HT-29 (cell line): Measurements from ENCODE around the gene PRMT7. TPM values are rescaled to one million over a fixed set of nuclear protein-coding genes. Genes with fewer than 3 reads are reported as not detected.

ENCODE experiments used
- DNase-seq: peaks from one replicate; pipeline ENCODE4 v3.0.0-alpha.2; 2015; ENCODE audit warnings: low spot score
- total RNA-seq: library from RNA; depleted of rRNA; stranded (reverse); fragments of >200 nt; shearing (Covaris generic); gene quantifications from 2 replicates; pipeline ENCODE4 v1.2.3, GENCODE V29; 2014

The PRMT7 gene
- total RNA-seq, 1 experiment from 2014 or later, result 50.6 TPM

- no peak for DNase-seq
Observed at GRCh38 chr16:68375801-68376536, 65.2 kb downstream of the PRMT7 start.

DNA sequence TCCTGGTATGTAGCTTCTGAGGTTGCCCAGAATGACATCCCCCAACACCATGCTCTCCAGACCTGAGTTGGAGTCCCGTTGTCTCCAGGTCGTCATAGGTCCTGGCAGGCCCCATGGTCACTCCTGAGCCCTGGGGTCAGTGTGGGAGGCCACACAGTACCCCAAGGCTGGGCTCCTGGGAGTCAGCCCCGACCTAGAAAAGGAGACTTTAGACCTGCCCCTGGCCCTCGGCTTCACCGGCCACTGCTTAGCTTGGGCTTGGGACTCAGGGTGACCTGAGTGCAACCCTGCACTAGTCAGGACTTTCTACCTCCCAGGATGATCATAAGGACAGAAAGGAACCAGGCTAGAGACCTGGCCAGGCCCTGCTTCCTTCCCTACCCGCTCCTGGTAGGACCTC is 65.8 kb downstream of the PRMT7 start:
- no peak for DNase-seq

DNA sequence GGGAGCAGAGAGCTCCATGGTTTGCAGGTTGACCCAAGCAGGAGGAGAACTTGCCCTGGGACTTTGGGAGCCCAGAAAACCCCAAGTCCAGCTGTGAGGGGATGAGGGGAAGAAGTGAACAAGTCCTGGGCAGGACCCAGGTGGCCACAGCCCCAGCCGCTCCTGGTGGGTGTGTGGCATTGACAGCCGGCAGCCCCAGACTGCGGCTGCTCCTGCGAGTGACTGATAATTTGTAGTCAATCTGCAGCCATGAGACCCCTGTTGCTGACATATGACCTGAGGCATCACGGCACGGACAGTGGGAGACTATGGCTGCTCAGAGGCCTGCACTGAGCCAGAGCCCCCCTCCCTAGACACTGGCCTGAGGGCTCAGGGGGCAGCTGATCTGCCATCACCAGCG is 66.4 kb downstream of the PRMT7 start:
- DNase-seq, result no peak

GRCh38 chr16:68377667-68378393 is 67.0 kb downstream of the PRMT7 start:
- DNase-seq, result no peak

DNA sequence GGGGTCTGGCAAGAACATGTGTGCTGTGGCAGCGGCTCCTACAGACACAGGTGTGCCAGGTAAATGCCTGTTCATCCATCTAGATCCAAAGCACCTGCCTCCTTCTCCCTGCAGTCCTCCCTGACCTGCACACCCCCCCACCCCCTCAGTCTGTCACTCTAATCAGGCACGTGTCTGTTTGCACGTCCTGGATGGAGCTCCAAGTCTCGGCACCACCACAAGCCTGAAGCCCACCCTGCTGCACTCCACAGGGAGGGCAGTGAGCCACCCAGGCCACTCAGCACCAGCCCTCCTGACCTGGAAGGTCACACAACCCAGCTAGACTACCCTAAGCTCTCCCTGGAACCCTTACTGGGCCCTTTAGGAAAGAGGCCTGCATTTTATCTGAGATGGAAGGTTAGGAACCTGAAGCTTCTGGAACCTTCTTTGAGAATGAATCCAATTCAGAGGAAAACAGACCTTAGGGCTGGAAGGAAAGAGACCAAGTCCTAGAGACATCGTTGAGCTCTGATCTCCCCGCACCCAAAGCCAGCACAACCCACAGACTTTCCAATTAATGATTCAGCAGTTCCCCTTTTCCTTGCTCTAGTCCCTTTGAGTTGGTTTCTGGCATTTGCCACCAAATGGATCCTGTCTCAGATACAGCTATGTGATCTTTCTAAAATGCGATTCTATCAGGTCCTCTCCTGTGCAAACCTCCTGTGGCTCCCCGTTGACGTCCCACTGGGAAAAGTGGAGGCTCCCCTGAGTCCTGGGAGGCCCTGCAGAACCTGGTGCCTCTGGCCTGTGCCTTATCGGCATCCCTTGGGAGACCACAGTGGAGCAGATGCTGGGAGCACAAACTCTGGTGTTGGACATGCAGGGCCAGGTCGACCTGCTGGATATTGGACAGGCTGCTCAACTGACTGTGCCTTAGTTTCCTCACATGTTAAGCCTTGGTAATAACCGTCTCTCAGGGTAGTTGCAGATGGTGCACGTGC is 67.9 kb downstream of the PRMT7 start:
- no peak for DNase-seq

GRCh38 chr16:68379472-68380347 is 68.9 kb downstream of the PRMT7 start:
- DNase-seq, result no peak

DNA sequence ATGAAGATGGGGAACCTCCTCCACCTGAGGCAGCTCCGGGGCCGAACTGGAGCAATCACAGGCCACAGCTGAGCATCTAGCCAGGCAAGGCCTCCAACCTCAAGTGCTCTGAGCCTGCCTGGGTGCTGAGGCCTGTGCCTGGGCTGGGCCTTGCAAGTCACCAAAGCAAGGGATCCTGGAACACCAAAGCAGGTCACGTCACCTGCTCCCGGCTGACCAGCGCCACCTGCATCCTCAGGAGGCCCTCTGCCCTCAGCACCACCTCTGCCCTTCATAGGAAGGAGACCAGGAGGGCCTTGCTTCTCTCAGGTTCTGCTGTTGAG is 69.5 kb downstream of the PRMT7 start:
- DNase-seq, result no peak

DNA sequence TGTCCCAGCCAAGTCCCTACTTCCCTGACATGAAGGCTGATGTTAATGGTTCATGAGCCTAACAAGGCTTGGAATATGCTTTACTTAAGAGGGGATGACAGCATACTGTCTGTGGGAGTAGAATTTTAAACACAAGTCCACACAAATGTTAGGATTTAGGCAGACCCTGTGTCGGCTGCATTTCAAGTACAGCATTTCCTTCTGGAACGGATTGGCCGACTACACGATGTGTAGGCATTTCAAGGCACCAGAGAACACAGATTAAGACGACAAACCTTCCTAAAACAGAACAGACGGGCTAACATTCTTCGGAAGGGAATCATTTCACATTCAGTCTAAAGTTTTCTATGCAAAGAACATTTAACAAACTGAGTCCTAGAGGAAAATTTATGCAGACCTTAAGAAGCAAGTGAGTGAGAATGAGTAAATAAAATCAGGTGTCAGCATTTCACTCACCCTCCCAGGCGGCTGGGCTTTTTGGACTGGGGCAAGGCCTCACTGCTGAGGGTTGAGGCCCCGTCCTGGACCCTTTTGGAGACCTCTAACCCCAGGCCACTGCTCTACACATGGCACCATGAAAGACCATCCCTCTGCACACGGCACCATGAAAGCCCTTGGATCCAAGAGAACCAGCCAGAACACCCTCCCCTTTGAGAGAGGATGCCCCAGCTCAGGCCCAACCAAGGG is 70.0 kb downstream of the PRMT7 start:
- DNase-seq, result no peak

- no peak for DNase-seq
Observed at GRCh38 chr16:68381363-68381724, 70.5 kb downstream of the PRMT7 start.

DNA sequence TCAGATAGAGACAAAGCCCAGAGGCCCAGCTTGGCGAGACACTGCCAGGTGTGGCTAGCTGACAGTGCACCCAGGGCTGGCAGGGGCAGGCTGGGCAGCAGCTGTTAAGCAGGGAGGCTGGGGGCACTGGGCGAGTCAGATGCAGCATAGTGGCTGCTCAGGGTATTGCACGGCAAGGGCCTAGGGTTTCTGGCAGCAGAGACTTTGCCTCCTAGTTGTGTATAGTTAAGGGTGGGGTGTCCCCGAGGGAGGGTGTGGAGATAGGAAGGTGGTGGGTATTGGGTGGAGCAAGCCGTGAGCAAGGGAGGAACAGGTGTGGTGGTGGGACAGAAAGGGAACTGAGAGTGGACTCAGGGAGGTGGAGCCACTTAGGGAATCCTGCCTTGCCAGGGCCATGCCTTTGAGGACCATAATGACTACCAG is 71.5 kb downstream of the PRMT7 start:
- DNase-seq, result peak; percentile 23

GRCh38 chr16:68383858-68384257 is 73.0 kb downstream of the PRMT7 start:
- no peak for DNase-seq

DNA sequence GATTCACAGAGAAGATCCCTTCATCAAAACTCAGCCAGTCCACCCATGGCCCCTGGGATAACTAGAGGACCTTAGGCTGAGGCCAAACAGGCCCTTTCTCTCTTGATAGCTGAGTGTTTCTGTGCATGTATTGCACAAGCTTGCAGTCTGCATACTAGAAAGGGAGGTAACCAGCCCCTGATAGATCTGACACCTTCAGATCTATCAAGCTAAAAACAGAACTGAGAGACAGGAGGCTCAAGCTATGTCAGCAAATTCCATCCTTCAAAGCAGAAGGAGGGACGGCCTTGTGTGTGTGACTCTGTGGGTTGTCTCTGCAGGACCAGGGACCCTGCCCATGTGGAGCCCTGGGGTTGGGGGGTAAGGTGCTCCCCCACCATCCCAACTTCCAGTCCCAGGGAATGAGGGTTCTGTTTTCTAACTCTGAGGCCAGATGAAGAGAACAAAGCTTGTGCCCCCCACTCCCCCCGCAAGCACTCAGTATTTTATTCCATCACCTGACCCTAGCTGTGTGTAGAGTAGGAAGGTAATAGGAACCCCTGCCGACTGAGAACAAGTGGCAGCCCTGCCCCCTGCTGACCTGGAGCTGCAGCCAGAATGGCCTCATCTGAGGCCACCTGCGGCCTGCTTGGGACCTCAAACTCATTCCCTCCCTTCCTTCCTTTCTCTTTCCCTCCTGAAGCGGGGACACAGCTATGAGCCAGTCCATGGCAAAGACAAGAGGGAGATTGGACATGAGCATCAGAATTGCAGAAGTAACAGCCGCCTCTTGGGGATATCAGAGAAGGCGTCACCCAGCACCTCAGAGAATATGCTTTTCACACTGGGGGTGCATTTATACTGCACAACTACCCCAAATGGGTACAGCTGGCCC is 73.7 kb downstream of the PRMT7 start:
- DNase-seq, result no peak

- no peak for DNase-seq
Observed at GRCh38 chr16:68385371-68385770, 74.6 kb downstream of the PRMT7 start.

DNA sequence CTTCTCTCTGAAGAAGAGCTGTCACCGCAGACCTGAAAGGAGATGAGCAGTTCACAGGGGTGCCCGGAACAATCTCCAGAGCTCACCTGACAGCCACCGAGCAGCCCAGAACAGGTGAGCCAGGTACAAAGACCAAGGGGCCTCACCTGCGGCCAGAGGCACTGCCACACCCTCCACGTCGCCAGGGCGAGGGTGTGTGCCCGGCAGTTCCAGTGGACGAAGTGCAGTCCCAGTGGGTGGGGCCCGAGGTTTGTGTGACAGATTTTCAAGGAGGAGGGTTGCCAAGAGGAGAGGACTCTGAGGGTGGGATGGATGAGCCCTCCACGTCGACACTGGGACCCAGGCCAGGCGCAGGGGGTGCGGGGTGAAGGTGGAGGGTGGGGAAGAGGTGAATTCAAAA is 75.8 kb downstream of the PRMT7 start:
- peak; percentile 26 for DNase-seq

- DNase-seq, result peak; percentile 15
Observed at GRCh38 chr16:68387301-68387700, 76.5 kb downstream of the PRMT7 start.

- no peak for DNase-seq
Observed at GRCh38 chr16:68388124-68388523, 77.3 kb downstream of the PRMT7 start.

DNA sequence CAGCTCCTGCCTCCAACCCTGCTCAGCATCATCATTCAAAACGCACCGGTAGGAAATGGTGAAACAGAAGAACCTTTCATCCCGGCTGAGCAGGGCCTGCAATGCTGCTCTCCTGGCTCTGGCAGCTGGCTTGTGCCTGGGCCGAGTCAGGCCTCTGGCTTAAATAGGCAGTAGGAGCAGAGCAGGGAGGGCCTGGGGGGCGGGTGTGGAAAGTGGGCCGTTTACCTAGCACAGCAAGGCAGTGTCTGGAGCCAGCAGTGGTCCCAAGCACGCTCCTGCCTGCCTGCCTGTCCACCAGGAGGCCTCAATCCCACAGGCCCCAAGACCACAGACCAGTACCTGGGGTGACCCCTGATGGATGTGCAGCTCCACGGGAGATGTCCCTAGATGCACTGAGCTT is 78.2 kb downstream of the PRMT7 start:
- DNase-seq, result no peak

- no peak for DNase-seq
Observed at GRCh38 chr16:68389750-68390371, 79.0 kb downstream of the PRMT7 start.

- DNase-seq, result no peak
Observed at GRCh38 chr16:68393333-68393732, 82.5 kb downstream of the PRMT7 start.
